Measurements from ENCODE around the gene IFI16. TPM values are rescaled to one million over a fixed set of nuclear protein-coding genes. Genes with fewer than 3 reads are reported as not detected.

The IFI16 gene
- total and polyA plus RNA-seq, 2 of the 13 experiments (the other 11 are each of a cell fraction or from before 2014, with no cell fraction given), result not detected

- no peaks in the 10 kb centered on the region for H3K27me3 ChIP-seq (ENCODE audit: control insufficient read depth in 1 of 2, insufficient read depth in 2 of 2, low read length in 2 of 2)
- TF ChIP-seq AKAP8 (CRISPR knock-in tag; IDR thresholded peaks at IDR 0.05), result no peak
- no peak for TF ChIP-seq ATF1 (CRISPR knock-in tag; IDR thresholded peaks at IDR 0.05)
- no peak for TF ChIP-seq EZH2 (conservative IDR thresholded peaks at IDR 0.05; ENCODE audit: low read depth, low read length)
- TF ChIP-seq ZXDC (CRISPR knock-in tag; IDR thresholded peaks at IDR 0.05), result no peak
- TF ChIP-seq ATF2 (CRISPR knock-in tag; IDR thresholded peaks at IDR 0.05), result no peak
- TF ChIP-seq ZNF546 (CRISPR knock-in tag; conservative IDR thresholded peaks at IDR 0.05), result no peak
- TF ChIP-seq DZIP1 (CRISPR knock-in tag; IDR thresholded peaks at IDR 0.05), result no peak
- no peak for TF ChIP-seq KLF12 (CRISPR knock-in tag; IDR thresholded peaks at IDR 0.05; ENCODE audit: borderline replicate concordance)
- TF ChIP-seq TFAP4 (IDR thresholded peaks at IDR 0.05; ENCODE audit: borderline replicate concordance, low read depth), result no peak
- TF ChIP-seq ARNT (IDR thresholded peaks at IDR 0.05), result no peak
- no peak for TF ChIP-seq HNRNPUL1 (IDR thresholded peaks at IDR 0.05; ENCODE audit: low read depth, low read length)
- no peak for TF ChIP-seq AKNA (CRISPR knock-in tag; IDR thresholded peaks at IDR 0.05; ENCODE audit: borderline replicate concordance)
- no peak for TF ChIP-seq NCOA1 (CRISPR knock-in tag; IDR thresholded peaks at IDR 0.05)
These were observed 41.7 kb downstream of the IFI16 start for GRCh38 chr1:159051436-159051835.

More at GRCh38 chr1:159051436-159051835, 41.7 kb downstream of the IFI16 start:
- no peak overlapping the region for H3K4me2 ChIP-seq (ENCODE audit: low read depth, low read length)
- no peaks in the 10 kb centered on the region for H3K36me3 ChIP-seq (replicated peaks in 1 of 2; ENCODE audit: control insufficient read depth in 1 of 2, insufficient read depth in 2 of 2, low read length in 2 of 2)
- FAIRE-seq, result no peak
- 22% methylated on average over 2 of the region's 2 CpGs for WGBS (ENCODE audit: low lambda C conversion rate)
- CTCF ChIA-PET (ENCODE audit: low intra/inter-chr PET ratio, low total read pairs), result no interaction called here
- no peak overlapping the region for H3K4me3 ChIP-seq (replicated peaks in 1 of 3; ENCODE audit: insufficient read depth in 1 of 3, low read depth in 2 of 3, low read length in 3 of 3)
- H3K4me1 ChIP-seq (ENCODE audit: insufficient read depth, low read length), result no peaks in the 10 kb centered on the region
- H3K79me2 ChIP-seq (ENCODE audit: insufficient read depth, low read length), result no peaks in the 10 kb centered on the region
- no peak for DNase-seq (ENCODE audit: low spot score)
- in situ Hi-C loops (cut with HindIII; ENCODE audit: extremely low pct_ligation_motif_present, low pct_unique_long_range_greater_than_20kb), result no loop called here
- H4K20me1 ChIP-seq (ENCODE audit: insufficient read depth, low read length), result no peaks in the 10 kb centered on the region
- ATAC-seq, result no peak
- H3K9ac ChIP-seq (ENCODE audit: insufficient read depth, low read depth, low read length), result no peak overlapping the region
- intact Hi-C loops (cut with micrococcal nuclease; ENCODE audit: unreplicated experiment), result no loop called here
- H3K27ac ChIP-seq (ENCODE audit: extremely low read length, insufficient read depth, low read length), result no peak overlapping the region
- BruUV-seq (replicated peaks), result no TSS peak
- H2AFZ ChIP-seq (ENCODE audit: low read length), result no peak overlapping the region
- H3K9me3 ChIP-seq (ENCODE audit: low read length), result no peaks in the 10 kb centered on the region
- POLR2A ChIA-PET, result no interaction called here

Measured in HepG2 (cell line).